Ectodermal cell (in vitro differentiated cells): ENCODE data around the gene ADAMTS10. TPM values are rescaled to one million over a fixed set of nuclear protein-coding genes. Genes with fewer than 3 reads are reported as not detected.
A peak's percentile ranks its signal among the peaks of the same experiment; 100 is the strongest.

Experiments used
- H3K27ac ChIP-seq: 2 replicates; pipeline ENCODE4 v1.7.0; 2013; ENCODE audit warnings: mild to moderate bottlenecking, low read depth, low read length; ENCODE audit not compliant: insufficient read depth, poor library complexity, severe bottlenecking
- H3K27me3 ChIP-seq: 2 replicates; pipeline ENCODE4 v1.7.0; 2013; ENCODE audit warnings: mild to moderate bottlenecking, low read length; ENCODE audit not compliant: insufficient read depth, control insufficient read depth, poor library complexity, severe bottlenecking
- H3K36me3 ChIP-seq: one replicate; pipeline ENCODE4 v1.7.0; 2013; ENCODE audit warnings: low read length; ENCODE audit not compliant: control insufficient read depth, insufficient read depth
- H3K4me1 ChIP-seq: one replicate; pipeline ENCODE4 v1.7.0; 2013; ENCODE audit warnings: low read length; ENCODE audit not compliant: control insufficient read depth, insufficient read depth
- H3K4me3 ChIP-seq: 2 replicates; pipeline ENCODE4 v1.7.0; 2013; ENCODE audit warnings: low read depth, low read length, control low read depth; ENCODE audit not compliant: insufficient read depth
- H3K9me3 ChIP-seq: 2 replicates; pipeline ENCODE4 v1.7.0; 2013; ENCODE audit warnings: mild to moderate bottlenecking, low read length, moderate library complexity; ENCODE audit not compliant: control insufficient read depth
- WGBS, 2 experiments: methylation state at CpG; one replicate each; pipeline ENCODE4 v1.1.7; 2013; ENCODE audit warnings: missing lambda C conversion rate in 2 of 2; 5-methylcytosine and 5-hydroxymethylcytosine counted together
- polyA plus RNA-seq, 4 experiments: library from polyadenylated mRNA; stranded (reverse); fragments of 50-300 nt; gene quantifications; one replicate each; pipeline ENCODE4 v1.2.3, GENCODE V29; 2013

The ADAMTS10 gene
- polyA plus RNA-seq (2013, experiment 1 of 4): 19.8 TPM
- polyA plus RNA-seq (2013, experiment 2 of 4): 24.1 TPM
- 18.2 TPM for polyA plus RNA-seq (2013, experiment 3 of 4)
- polyA plus RNA-seq (2013, experiment 4 of 4): 17.6 TPM

- Histone ChIP-seq H3K4me3 (peak within 1 kb of the TSS; percentile 46), H3K27me3 (no peaks in the 10 kb centered on the region), H3K27ac (peak within 1 kb of the TSS; percentile 76), H3K4me1 (peaks cover 13% of the 10 kb centered on the region), H3K9me3 (no peaks in the 10 kb centered on the region), H3K36me3 (no peaks in the 10 kb centered on the region)
- 1% methylated on average over 74 of the region's 74 CpGs for WGBS, 2 experiments
Observed at GRCh38 chr19:8610041-8610935, at the start of gene ADAMTS10. TSS of gene ADAMTS10 (minus strand) at chr19:8610715. CDS start at chr19:8605710, 5,005 bp downstream.

- H3K4me3 ChIP-seq: no peak overlapping the region
- no peaks in the 10 kb centered on the region for H3K4me1 ChIP-seq
- H3K27me3 ChIP-seq: peaks cover 8% of the 10 kb centered on the region
- H3K27ac ChIP-seq: no peak overlapping the region
- H3K9me3 ChIP-seq: no peaks in the 10 kb centered on the region
- no peaks in the 10 kb centered on the region for H3K36me3 ChIP-seq
- 86 to 88% methylated on average over 6 to 7 of the region's 7 CpGs for WGBS, 2 experiments
Observed at GRCh38 chr19:8659905-8660304, 49.4 kb upstream of the ADAMTS10 start.

- Histone ChIP-seq H3K36me3 (no peaks in the 10 kb centered on the region), H3K4me3 (no peak overlapping the region), H3K9me3 (no peaks in the 10 kb centered on the region), H3K4me1 (no peaks in the 10 kb centered on the region), H3K27me3 (peaks cover 8% of the 10 kb centered on the region), H3K27ac (no peak overlapping the region)
- 81 to 87% methylated on average over 5 of the region's 5 CpGs for WGBS, 2 experiments
Observed at GRCh38 chr19:8657869-8658268, 47.4 kb upstream of the ADAMTS10 start.

GRCh38 chr19:8655340-8655709 lies 44.8 kb upstream of the ADAMTS10 start:
- Histone ChIP-seq H3K27me3 (peaks cover 8% of the 10 kb centered on the region), H3K4me3 (no peak overlapping the region), H3K9me3 (no peaks in the 10 kb centered on the region), H3K27ac (no peak overlapping the region), H3K36me3 (no peaks in the 10 kb centered on the region), H3K4me1 (no peaks in the 10 kb centered on the region)
- 82% methylated on average over 12 of the region's 12 CpGs for WGBS, 2 experiments

GRCh38 chr19:8654591-8655339 lies 44.2 kb upstream of the ADAMTS10 start:
- Histone ChIP-seq H3K4me3 (no peak overlapping the region), H3K36me3 (no peaks in the 10 kb centered on the region), H3K27ac (no peak overlapping the region), H3K9me3 (no peaks in the 10 kb centered on the region), H3K4me1 (no peaks in the 10 kb centered on the region), H3K27me3 (peaks cover 8% of the 10 kb centered on the region)
- 11 to 13% methylated on average over 14 to 15 of the region's 15 CpGs for WGBS, 2 experiments

GRCh38 chr19:8648240-8648639 lies 37.7 kb upstream of the ADAMTS10 start:
- Histone ChIP-seq H3K27me3 (no peaks in the 10 kb centered on the region), H3K36me3 (no peaks in the 10 kb centered on the region), H3K9me3 (no peaks in the 10 kb centered on the region), H3K27ac (no peak overlapping the region), H3K4me3 (no peak overlapping the region), H3K4me1 (no peaks in the 10 kb centered on the region)
- 89 to 91% methylated on average over 5 to 6 of the region's 6 CpGs for WGBS, 2 experiments

- H3K4me1 ChIP-seq: no peaks in the 10 kb centered on the region
- 66 to 78% methylated on average over 7 of the region's 7 CpGs for WGBS, 2 experiments
Observed at GRCh38 chr19:8643860-8644653, 33.5 kb upstream of the ADAMTS10 start.

GRCh38 chr19:8642561-8642960 lies 32.0 kb upstream of the ADAMTS10 start:
- H3K36me3 ChIP-seq: no peaks in the 10 kb centered on the region
- no peak overlapping the region for H3K4me3 ChIP-seq
- 84 to 88% methylated on average over 5 of the region's 5 CpGs for WGBS, 2 experiments
- H3K27me3 ChIP-seq: peaks cover 12% of the 10 kb centered on the region
- no peaks in the 10 kb centered on the region for H3K9me3 ChIP-seq
- H3K4me1 ChIP-seq: no peaks in the 10 kb centered on the region
- no peak overlapping the region for H3K27ac ChIP-seq

More at GRCh38 chr19:8643860-8644653, 33.5 kb upstream of the ADAMTS10 start:
- Histone ChIP-seq H3K27ac (no peak overlapping the region), H3K4me3 (no peak overlapping the region), H3K9me3 (no peaks in the 10 kb centered on the region), H3K36me3 (no peaks in the 10 kb centered on the region), H3K27me3 (peaks cover 7% of the 10 kb centered on the region)

- Histone ChIP-seq H3K4me3 (no peak overlapping the region), H3K4me1 (no peaks in the 10 kb centered on the region), H3K36me3 (no peaks in the 10 kb centered on the region), H3K9me3 (no peaks in the 10 kb centered on the region), H3K27ac (no peak overlapping the region), H3K27me3 (peaks cover 12% of the 10 kb centered on the region)
- 54 to 63% methylated on average over 4 of the region's 4 CpGs for WGBS, 2 experiments
Observed at GRCh38 chr19:8641908-8642547, 31.5 kb upstream of the ADAMTS10 start.
